ENCODE data around the gene CFAP97. TPM values are rescaled to one million over a fixed set of nuclear protein-coding genes. Genes with fewer than 3 reads are reported as not detected.
"Not testable (repeated sequence)": the region's sequence is repeated elsewhere in the genome, so short reads cannot be mapped to it uniquely, and the experiment has no call there.

CFAP97 gene
- total RNA-seq, 1 donor from 2014 or later = 45.1 TPM

GRCh38 chr4:185201977-185202962 lies 1.5 kb downstream of the CFAP97 start:
- DNase-seq (ENCODE audit: low spot score) = no peak

- not testable (repeated sequence) for DNase-seq (ENCODE audit: low spot score)
Observed at GRCh38 chr4:185198189-185198588, 5.6 kb downstream of the CFAP97 start.

GRCh38 chr4:185196437-185196836 lies 7.4 kb downstream of the CFAP97 start:
- no peak for DNase-seq (ENCODE audit: low spot score)

DNA sequence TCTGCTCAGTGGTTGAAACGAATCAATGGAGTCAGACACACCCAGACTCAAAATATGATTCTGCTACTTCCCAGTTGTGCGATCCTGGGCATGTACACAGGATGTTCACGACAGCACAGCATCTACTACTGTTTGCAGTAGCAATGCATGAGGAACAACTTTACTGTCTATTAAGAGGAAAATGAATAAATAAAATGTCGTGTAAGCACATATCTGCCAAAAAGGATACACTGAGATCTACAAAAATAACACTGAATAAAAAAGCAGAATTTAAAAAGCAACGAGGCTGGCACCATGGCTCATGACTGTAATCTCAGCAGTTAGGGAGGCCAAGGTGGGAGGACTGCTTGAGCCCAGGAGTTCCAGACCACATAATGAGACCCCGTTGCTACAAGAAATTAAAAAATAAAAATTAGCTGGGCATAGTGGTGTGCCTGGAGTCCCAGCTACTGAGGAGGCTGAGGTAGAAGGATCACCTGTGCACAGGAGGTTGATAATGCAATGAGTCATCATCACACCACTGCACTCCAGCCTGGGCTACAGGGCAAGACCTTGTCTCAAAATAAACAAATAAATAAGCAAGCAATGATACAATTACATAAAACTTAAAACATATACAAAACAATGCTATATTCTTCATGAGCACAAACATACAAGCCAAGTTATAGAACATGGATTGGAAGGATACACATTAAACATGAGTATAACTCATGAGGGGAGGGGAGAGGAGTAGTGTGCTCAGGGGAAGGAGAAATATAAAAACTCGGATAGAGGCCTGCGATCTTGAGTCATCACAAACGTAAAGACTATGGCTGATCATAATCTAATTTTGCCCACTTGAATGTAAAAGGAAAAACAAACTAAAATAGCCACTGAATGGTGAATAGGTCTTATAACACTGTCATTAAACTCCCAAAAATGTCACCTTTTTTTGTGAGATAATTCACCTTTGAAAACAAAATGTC lies 8.6 kb downstream of the CFAP97 start:
- DNase-seq (ENCODE audit: low spot score) = no peak

GRCh38 chr4:185192059-185192458 lies 11.7 kb downstream of the CFAP97 start:
- DNase-seq (ENCODE audit: low spot score) = no peak

DNA sequence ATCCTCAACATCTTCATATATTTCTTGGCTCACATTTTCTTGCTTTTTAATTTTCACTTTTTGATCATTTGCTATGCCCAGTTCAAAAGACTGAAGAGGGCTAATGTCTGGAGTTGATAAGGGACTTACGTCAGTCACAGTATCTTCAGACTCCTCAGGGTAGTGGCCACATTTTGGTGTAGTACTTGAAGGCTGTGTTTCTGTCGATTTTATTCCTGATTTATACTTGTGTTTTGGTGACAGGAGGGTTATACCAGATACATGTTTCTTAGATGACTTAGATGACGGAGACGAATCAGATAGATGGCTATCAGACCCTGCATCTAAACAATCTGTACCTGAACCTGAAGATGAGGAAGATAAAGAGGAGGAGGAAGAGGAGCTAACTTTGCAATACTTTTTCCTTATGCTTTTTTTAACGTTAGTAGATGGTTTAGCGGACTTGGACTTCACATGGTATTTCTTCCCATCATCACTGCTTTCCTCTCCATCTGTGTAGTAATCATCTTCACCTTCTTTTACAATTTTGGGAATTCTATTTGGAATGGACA lies 13.4 kb downstream of the CFAP97 start:
- no peak for DNase-seq (ENCODE audit: low spot score)

- no peak for DNase-seq (ENCODE audit: low spot score)
Observed at GRCh38 chr4:185189606-185190305, 14.0 kb downstream of the CFAP97 start.

DNA sequence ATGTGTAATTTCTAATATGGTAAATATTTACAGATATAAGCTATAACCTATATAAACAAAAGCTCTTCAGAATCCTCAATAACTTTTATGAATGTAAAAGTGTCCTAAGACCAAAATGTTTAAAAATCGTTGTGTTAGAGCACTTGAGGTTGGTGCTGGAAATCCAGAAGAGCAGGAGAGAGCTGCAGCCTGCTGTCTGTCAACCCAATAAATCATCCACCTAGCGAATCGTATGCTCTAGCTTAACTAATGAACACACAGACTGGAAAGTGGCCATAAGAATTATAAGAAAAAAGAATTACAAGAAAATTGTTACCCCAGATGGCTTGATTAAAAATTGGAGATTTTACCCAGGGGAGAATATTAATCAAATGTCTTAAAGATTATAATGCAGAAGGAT lies 17.0 kb downstream of the CFAP97 start:
- DNase-seq (ENCODE audit: low spot score) = no peak

- no peak for DNase-seq (ENCODE audit: low spot score)
Observed at GRCh38 chr4:185183622-185184281, 20.0 kb downstream of the CFAP97 start.

DNA sequence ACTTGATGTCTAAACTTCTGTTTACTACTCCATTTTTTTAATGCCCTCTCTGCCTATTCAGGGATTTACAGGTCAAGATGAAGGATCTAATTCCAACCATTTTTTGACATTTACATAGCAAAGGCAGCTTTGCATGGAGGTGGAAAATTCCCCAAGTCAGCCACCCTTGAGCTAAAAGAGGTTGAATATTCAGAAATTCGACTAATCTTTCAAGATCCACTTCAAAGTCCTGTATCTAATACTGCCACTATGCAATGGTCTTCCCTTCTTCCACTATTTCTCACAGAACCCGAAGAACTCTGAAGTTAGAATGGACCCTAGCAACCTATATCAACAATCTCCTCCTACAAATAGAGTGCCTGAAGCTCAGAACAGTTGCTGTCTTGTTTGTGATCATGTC lies 21.6 kb downstream of the CFAP97 start:
- no peak for DNase-seq (ENCODE audit: low spot score)

DNA sequence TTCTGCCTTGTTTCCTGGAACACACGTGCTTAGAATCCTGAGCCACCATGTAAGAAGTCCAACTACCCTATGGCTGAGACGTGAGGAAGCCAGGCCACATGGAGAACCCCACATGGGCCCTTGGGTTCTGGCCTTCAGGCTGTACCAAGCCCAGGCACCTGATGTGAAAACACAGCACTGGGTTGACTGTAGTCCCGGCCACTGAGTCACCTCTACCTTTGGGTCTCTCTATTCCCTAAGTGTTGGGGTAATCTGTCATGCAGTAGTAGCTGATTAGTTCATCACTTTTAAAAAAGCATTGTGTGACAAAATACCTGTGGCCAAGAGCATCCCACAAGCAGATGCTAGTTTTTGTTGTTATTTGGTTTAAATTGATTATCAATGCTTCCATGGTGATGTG lies 24.3 kb downstream of the CFAP97 start:
- no peak for DNase-seq (ENCODE audit: low spot score)

- no peak for DNase-seq (ENCODE audit: low spot score)
Observed at GRCh38 chr4:185171373-185172071, 32.3 kb downstream of the CFAP97 start.

DNA sequence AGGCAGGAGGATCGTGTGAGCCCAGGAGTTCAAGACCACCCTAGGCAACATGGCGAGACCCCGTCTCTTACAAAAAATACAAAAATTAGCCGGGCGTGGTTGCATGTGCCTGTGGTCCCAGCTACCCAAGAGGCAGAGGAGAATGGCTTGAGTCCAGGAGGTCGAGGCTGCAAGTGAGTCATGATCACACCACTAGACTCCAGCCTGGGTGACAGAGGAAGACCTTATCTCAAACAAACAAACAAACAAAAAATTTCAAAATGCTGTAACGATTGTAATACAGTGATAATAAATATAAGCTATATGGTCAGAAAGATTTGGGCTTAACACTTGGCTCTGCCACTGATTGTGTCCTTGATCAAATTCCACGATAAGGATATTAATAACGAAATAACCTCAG lies 36.6 kb downstream of the CFAP97 start:
- DNase-seq (ENCODE audit: low spot score) = no peak

DNA sequence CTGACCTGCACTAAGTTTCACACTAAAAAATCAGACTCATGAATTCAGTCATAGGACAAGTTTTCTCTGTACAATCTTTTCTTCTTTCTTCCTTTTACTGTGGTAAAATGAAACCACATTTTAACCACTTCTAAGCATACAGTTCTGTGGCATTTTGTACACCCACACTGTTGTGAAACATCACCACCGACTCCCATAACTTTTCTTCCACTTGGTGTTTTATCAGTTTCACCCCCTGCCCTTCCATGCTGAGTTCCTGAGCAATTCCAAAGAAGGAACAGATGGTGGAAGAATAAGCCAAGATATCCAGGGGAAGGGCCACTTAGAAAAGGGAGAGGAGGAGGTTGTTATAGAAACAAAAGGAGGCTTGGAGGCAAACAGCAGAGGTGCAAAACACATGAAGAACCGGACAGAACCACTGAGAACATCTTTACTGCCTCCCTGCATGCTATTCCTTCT lies 38.2 kb downstream of the CFAP97 start:
- no peak for DNase-seq (ENCODE audit: low spot score)

- no peak for DNase-seq (ENCODE audit: low spot score)
Observed at GRCh38 chr4:185151296-185151695, 52.5 kb downstream of the CFAP97 start.

- no peak for DNase-seq (ENCODE audit: low spot score)
Observed at GRCh38 chr4:185149392-185149791, 54.4 kb downstream of the CFAP97 start.

GRCh38 chr4:185145572-185145971 lies 58.2 kb downstream of the CFAP97 start:
- no peak for DNase-seq (ENCODE audit: low spot score)

- DNase-seq (ENCODE audit: low spot score) = no peak
Observed at GRCh38 chr4:185144601-185145240, 59.1 kb downstream of the CFAP97 start.

DNA sequence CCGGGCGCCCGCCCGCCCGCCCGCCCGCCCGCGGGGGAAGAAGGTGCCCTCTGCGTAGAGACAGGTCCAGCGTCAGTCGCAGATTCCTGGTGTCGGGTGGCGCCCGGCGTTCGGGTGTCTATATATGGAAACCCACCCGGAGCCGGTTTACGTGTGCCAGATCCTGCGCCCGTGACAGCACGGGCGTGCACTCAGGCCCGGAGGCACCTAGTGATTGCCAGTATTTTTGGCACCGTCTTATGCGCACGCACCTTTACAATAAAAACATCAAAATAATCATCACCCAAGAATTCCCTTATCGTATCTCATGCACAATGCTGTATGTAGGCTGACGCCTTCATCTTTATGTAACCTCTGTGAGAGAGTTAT lies 60.2 kb downstream of the CFAP97 start:
- DNase-seq (ENCODE audit: low spot score) = no peak
